Smooth muscle cell (in vitro differentiated cells): ENCODE measurements around the gene FDPS. TPM values are rescaled to one million over a fixed set of nuclear protein-coding genes. Genes with fewer than 3 reads are reported as not detected.

Experiments used
- microRNA counts: library from miRNA; unstranded; fragments of <30 nt; microRNA quantifications from one replicate; lab custom pipeline; 2016
- microRNA-seq: library from miRNA; unstranded; fragments of <30 nt; microRNA quantifications from one replicate; pipeline ENCODE4, GENCODE V29; 2016; ENCODE audit warnings: borderline number of aligned reads
- polyA plus RNA-seq: library from polyadenylated mRNA; unstranded; fragments of >200 nt; fragmentation: Nextera tagmentation; extraction: Ambion mirVana; gene quantifications from 2 replicates; pipeline ENCODE4 v1.2.1, GENCODE V29; 2016
- small RNA-seq: library from RNA; depleted of rRNA; stranded (forward); fragments of <200 nt; gene quantifications from one replicate; pipeline ENCODE3, GENCODE V24; 2014
- total RNA-seq: library from RNA; depleted of rRNA; stranded (reverse); fragments of >200 nt; gene quantifications from 2 replicates; pipeline ENCODE4 v1.2.3, GENCODE V29; 2014

The FDPS gene
- total and polyA plus RNA-seq, 2 experiments from 2014 or later: 104 to 299 TPM

MicroRNA genes within 50 kb of the gene (microRNA counts, 767-probe panel; counts per million panel counts)
- microRNA hsa-miR-555 (lab: Ali Mortazavi, UCI): 183 counts per million

Small RNA genes within 50 kb of the gene (microRNA-seq; reads per million reads assigned to microRNA genes)
- not detected for gene MIR555

Small RNA genes within 50 kb of the gene (small RNA-seq; reads per million reads assigned to genes)
- gene RNU6-106P: not detected

Other genes with a start within 250 kb of the FDPS start
- gene EFNA4, start 245.1 kb upstream of the FDPS start, total RNA-seq: 24.2 and 27.6 TPM in 2 replicates
- gene EFNA4, start 245.1 kb upstream of the FDPS start, polyA plus RNA-seq: 18.1 and 19.1 TPM in 2 replicates
- gene EFNA3, start 230.0 kb upstream of the FDPS start, total RNA-seq: 5.2 and 7.1 TPM in 2 replicates
- gene EFNA3, start 230.0 kb upstream of the FDPS start, polyA plus RNA-seq: 9.1 and 10.0 TPM in 2 replicates
- 14.4 and 20.9 TPM in 2 replicates for gene EFNA1, start 181.0 kb upstream of the FDPS start, total RNA-seq
- gene EFNA1, start 181.0 kb upstream of the FDPS start, polyA plus RNA-seq: 16.4 and 53.5 TPM in 2 replicates
- 44.5 and 44.7 TPM in 2 replicates for gene SLC50A1, start 173.0 kb upstream of the FDPS start, total RNA-seq
- 98.0 and 109 TPM in 2 replicates for gene SLC50A1, start 173.0 kb upstream of the FDPS start, polyA plus RNA-seq
- gene DPM3, start 168.3 kb upstream of the FDPS start, total RNA-seq: 51.5 and 69.1 TPM in 2 replicates
- gene DPM3, start 168.3 kb upstream of the FDPS start, polyA plus RNA-seq: 75.8 and 79.9 TPM in 2 replicates
- gene KRTCAP2, start 135.6 kb upstream of the FDPS start, total RNA-seq: 192 and 283 TPM in 2 replicates
- 607 and 642 TPM in 2 replicates for gene KRTCAP2, start 135.6 kb upstream of the FDPS start, polyA plus RNA-seq
- gene TRIM46, start 135.0 kb upstream of the FDPS start, total RNA-seq: 1.5 and 3.8 TPM in 2 replicates
- 3.6 and 4.3 TPM in 2 replicates for gene TRIM46, start 135.0 kb upstream of the FDPS start, polyA plus RNA-seq
- gene THBS3, start 101.0 kb upstream of the FDPS start, total RNA-seq: 17.2 and 28.5 TPM in 2 replicates
- 15.7 and 20.1 TPM in 2 replicates for gene THBS3, start 101.0 kb upstream of the FDPS start, polyA plus RNA-seq
- 45.2 and 55.4 TPM in 2 replicates for gene MTX1, start 100.2 kb upstream of the FDPS start, total RNA-seq
- gene MTX1, start 100.2 kb upstream of the FDPS start, polyA plus RNA-seq: 98.4 and 109 TPM in 2 replicates
- gene ENTREP3, start 53.4 kb upstream of the FDPS start, total RNA-seq: 7.0 and 14.7 TPM in 2 replicates
- gene ENTREP3, start 53.4 kb upstream of the FDPS start, polyA plus RNA-seq: 26.5 and 30.9 TPM in 2 replicates
- 51.4 and 52.1 TPM in 2 replicates for gene SCAMP3, start 46.5 kb upstream of the FDPS start, total RNA-seq
- gene SCAMP3, start 46.5 kb upstream of the FDPS start, polyA plus RNA-seq: 118 and 151 TPM in 2 replicates
- gene CLK2, start 35.4 kb upstream of the FDPS start, total RNA-seq: 23.6 and 25.5 TPM in 2 replicates
- 23.5 and 32.2 TPM in 2 replicates for gene CLK2, start 35.4 kb upstream of the FDPS start, polyA plus RNA-seq
- 0.49 and 0.72 TPM in 2 replicates for gene HCN3, start 31.4 kb upstream of the FDPS start, total RNA-seq
- 1.2 and 1.6 TPM in 2 replicates for gene HCN3, start 31.4 kb upstream of the FDPS start, polyA plus RNA-seq
- 0.09 TPM in 1 of 2 replicates, not detected in the other for gene PKLR, start 7.4 kb upstream of the FDPS start, total RNA-seq
- 0.07 TPM in 1 of 2 replicates, not detected in the other for gene PKLR, start 7.4 kb upstream of the FDPS start, polyA plus RNA-seq
- gene RUSC1, start 12.0 kb downstream of the FDPS start, total RNA-seq: 28.6 and 28.7 TPM in 2 replicates
- 33.2 and 42.6 TPM in 2 replicates for gene RUSC1, start 12.0 kb downstream of the FDPS start, polyA plus RNA-seq